H9 (cell line): ENCODE results near the gene SYS1. TPM values are rescaled to one million over a fixed set of nuclear protein-coding genes. Genes with fewer than 3 reads are reported as not detected.

Source experiments
- DNase-seq: peaks from one replicate; pipeline ENCODE4 v3.0.0-alpha.2; 2017
- H2AFZ ChIP-seq: one replicate; pipeline ENCODE4 v1.6.1; 2013; ENCODE audit warnings: mild to moderate bottlenecking, low read length, control low read depth, moderate library complexity
- H2AK5ac ChIP-seq: 2 replicates; pipeline ENCODE4 v1.6.1; 2013; ENCODE audit warnings: low read length, control low read depth, mixed read lengths; ENCODE audit not compliant: insufficient read length
- H2BK120ac ChIP-seq: one replicate; pipeline ENCODE4 v1.6.1; 2013; ENCODE audit warnings: low read depth, mild to moderate bottlenecking, low read length, control low read depth, inconsistent platforms; ENCODE audit not compliant: poor library complexity, severe bottlenecking
- H2BK12ac ChIP-seq: 2 replicates; pipeline ENCODE4 v1.6.1; 2013; ENCODE audit warnings: low read length, control low read depth, mixed read lengths, low read depth; ENCODE audit not compliant: insufficient read length
- H2BK15ac ChIP-seq: 2 replicates; pipeline ENCODE4 v1.6.1; 2013; ENCODE audit warnings: low read depth, low read length, control low read depth
- H2BK20ac ChIP-seq: one replicate; pipeline ENCODE4 v1.6.1; 2013; ENCODE audit warnings: low read depth, mild to moderate bottlenecking, low read length, control low read depth, inconsistent platforms; ENCODE audit not compliant: poor library complexity, severe bottlenecking
- H2BK5ac ChIP-seq: 2 replicates; pipeline ENCODE4 v1.6.1; 2013; ENCODE audit warnings: low read length, control low read depth, mixed read lengths; ENCODE audit not compliant: insufficient read length
- H3K14ac ChIP-seq: 2 replicates; pipeline ENCODE4 v1.6.1; 2013; ENCODE audit warnings: low read length, control low read depth; ENCODE audit not compliant: insufficient read depth
- H3K18ac ChIP-seq: 2 replicates; pipeline ENCODE4 v1.6.1; 2013; ENCODE audit warnings: low read depth, mild to moderate bottlenecking, mixed read lengths, low read length, control low read depth; ENCODE audit not compliant: insufficient read length
- H3K23ac ChIP-seq: 2 replicates; pipeline ENCODE4 v1.6.1; 2013; ENCODE audit warnings: low read length, control low read depth, mixed read lengths, low read depth; ENCODE audit not compliant: insufficient read length
- H3K23me2 ChIP-seq: 2 replicates; pipeline ENCODE4 v1.6.1; 2013; ENCODE audit warnings: low read depth, mild to moderate bottlenecking, mixed read lengths, low read length, control low read depth; ENCODE audit not compliant: insufficient read length, poor library complexity, severe bottlenecking
- H3K27ac ChIP-seq: 2 replicates; pipeline ENCODE4 v1.5.1; 2013; ENCODE audit warnings: low read length, control low read depth, mixed read lengths, low read depth; ENCODE audit not compliant: insufficient read length
- H3K27me3 ChIP-seq: 2 replicates; pipeline ENCODE4 v1.6.1; 2013; ENCODE audit warnings: low read length, control low read depth, inconsistent platforms; ENCODE audit not compliant: insufficient read depth
- H3K4ac ChIP-seq: 2 replicates; pipeline ENCODE4 v1.6.1; 2013; ENCODE audit warnings: low read depth, mild to moderate bottlenecking, control low read depth, inconsistent platforms, low read length, moderate library complexity
- H3K4me1 ChIP-seq: 2 replicates; pipeline ENCODE4 v1.6.1; 2013; ENCODE audit warnings: low read length, control low read depth, inconsistent platforms; ENCODE audit not compliant: insufficient read depth
- H3K4me2 ChIP-seq: 2 replicates; pipeline ENCODE4 v1.6.1; 2013; ENCODE audit warnings: low read length, control low read depth, mixed read lengths; ENCODE audit not compliant: insufficient read length, insufficient read depth
- H3K56ac ChIP-seq: 2 replicates; pipeline ENCODE4 v1.6.1; 2013; ENCODE audit warnings: low read depth, mild to moderate bottlenecking, mixed read lengths, low read length, control low read depth; ENCODE audit not compliant: insufficient read length
- H3K79me1 ChIP-seq: 2 replicates; pipeline ENCODE4 v1.6.1; 2013; ENCODE audit warnings: low read depth, mild to moderate bottlenecking, moderate library complexity, low read length, control low read depth, inconsistent platforms; ENCODE audit not compliant: insufficient read depth, poor library complexity, severe bottlenecking
- H3K79me2 ChIP-seq: 2 replicates; pipeline ENCODE4 v1.6.1; 2013; ENCODE audit warnings: low read length, control low read depth, inconsistent platforms; ENCODE audit not compliant: insufficient read depth
- H3K9ac ChIP-seq: 2 replicates; pipeline ENCODE4 v1.6.1; 2013; ENCODE audit warnings: low read length, control low read depth, mixed read lengths; ENCODE audit not compliant: insufficient read length; ENCODE audit errors: extremely low read depth
- H3K9me3 ChIP-seq: one replicate; pipeline ENCODE4 v1.6.1; 2013; ENCODE audit warnings: low read depth, low read length, inconsistent platforms; ENCODE audit not compliant: control insufficient read depth
- H3T11ph ChIP-seq: one replicate; pipeline ENCODE4 v1.6.1; 2013; ENCODE audit warnings: mild to moderate bottlenecking, low read length, control low read depth, inconsistent platforms
- H4K20me1 ChIP-seq: one replicate; pipeline ENCODE4 v1.6.1; 2013; ENCODE audit not compliant: control insufficient read depth, insufficient read length, insufficient read depth
- H4K5ac ChIP-seq: 2 replicates; pipeline ENCODE4 v1.6.1; 2013; ENCODE audit warnings: low read depth, mild to moderate bottlenecking, mixed read lengths, low read length, control low read depth; ENCODE audit not compliant: insufficient read length
- H4K8ac ChIP-seq: replicated peaks from 2 replicates; pipeline ENCODE4 v1.6.1; 2013; ENCODE audit warnings: low read length, control low read depth, mixed read lengths, low read depth; ENCODE audit not compliant: insufficient read length
- H4K91ac ChIP-seq: 2 replicates; pipeline ENCODE4 v1.6.1; 2013; ENCODE audit warnings: low read depth, mild to moderate bottlenecking, moderate library complexity, mixed read lengths, low read length, control low read depth; ENCODE audit not compliant: insufficient read length
- H3K27ac Mint-ChIP-seq, 3 experiments: 2 replicates in 2 of 3; 3 replicates in 1 of 3; pipeline ENCODE4 v1.8.0; 2020 to 2021; ENCODE audit warnings: mixed read lengths in 3 of 3, mild to moderate bottlenecking in 1 of 3, moderate library complexity in 1 of 3
- H3K27me3 Mint-ChIP-seq: 2 replicates; pipeline ENCODE4 v1.8.0; 2021; ENCODE audit warnings: low read depth, mild to moderate bottlenecking, moderate library complexity, mixed read lengths
- H3K36me3 Mint-ChIP-seq, 3 experiments: 2 replicates in 2 of 3; 3 replicates in 1 of 3; pipeline ENCODE4 v1.8.0; 2020 to 2021; ENCODE audit warnings: low read depth in 3 of 3, mixed read lengths in 3 of 3; ENCODE audit not compliant: insufficient read depth in 1 of 3
- H3K4me1 Mint-ChIP-seq, 2 experiments: 2 replicates each; pipeline ENCODE4 v1.8.0; 2020; ENCODE audit warnings: mixed read lengths in 2 of 2
- H3K4me3 Mint-ChIP-seq, 2 experiments: 2 replicates in 1 of 2; 3 replicates in 1 of 2; pipeline ENCODE4 v1.8.0; 2020 to 2021; ENCODE audit warnings: mild to moderate bottlenecking in 2 of 2, mixed read lengths in 2 of 2, moderate library complexity in 1 of 2
- H3K9me3 Mint-ChIP-seq, 2 experiments: 2 replicates in 1 of 2; 3 replicates in 1 of 2; pipeline ENCODE4 v1.8.0; 2020; ENCODE audit warnings: mild to moderate bottlenecking in 2 of 2, mixed read lengths in 2 of 2, moderate library complexity in 1 of 2
- WGBS: extraction: QIAGEN DNeasy Blood & Tissue Kit; methylation state at CpG from one replicate; pipeline ENCODE4 v1.1.7; 2013; ENCODE audit warnings: missing lambda C conversion rate, low lambda C conversion rate, mixed read lengths; ENCODE audit not compliant: insufficient read length; ENCODE audit errors: extremely low coverage; 5-methylcytosine and 5-hydroxymethylcytosine counted together
- total RNA-seq: library from RNA; stranded (reverse); gene quantifications from 2 replicates; pipeline ENCODE4 v1.2.1, GENCODE V29; 2021
- TF ChIP-seq, protein P1 (sequence below): fragments of 200-600 bp; sonication (generic); conservative IDR thresholded peaks from 3 replicates; pipeline ENCODE4 v1.8.0; 2021; ENCODE audit warnings: antibody characterized with exemption, mild to moderate bottlenecking

The SYS1 gene
- total RNA-seq, 1 experiment from 2014 or later: 21.0 TPM

DNA sequence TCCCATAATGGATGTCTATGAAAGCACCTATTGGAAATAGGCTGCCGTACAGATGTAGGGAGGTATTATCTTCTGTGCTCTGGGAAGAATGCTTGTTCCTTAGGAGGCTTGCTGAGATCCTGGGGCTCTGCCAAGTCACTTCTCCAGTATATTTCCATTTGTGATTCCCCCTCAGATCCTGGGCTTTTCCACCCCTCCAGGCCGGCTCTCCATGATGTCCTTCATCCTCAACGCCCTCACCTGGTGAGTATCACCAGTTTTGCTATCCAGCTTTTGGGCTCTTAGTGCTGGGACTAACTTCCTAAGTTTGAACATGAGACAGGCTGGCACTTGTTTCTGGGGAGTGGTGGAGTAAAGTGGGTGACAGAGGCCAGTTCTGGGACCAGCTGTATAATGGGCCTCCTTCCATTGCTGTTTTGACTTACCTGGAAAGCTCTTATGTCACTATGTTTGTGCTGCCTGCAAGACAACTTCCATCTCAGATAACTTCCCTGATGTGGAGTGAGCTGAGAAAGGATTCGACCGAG is 2.6 kb downstream of the SYS1 start:
- Histone ChIP-seq H3K4me1 (peaks cover 6% of the 10 kb centered on the region; the same call in 1 of the 2 replicates), H2BK15ac (no peak overlapping the region), H3K9ac (no peak overlapping the region), H3K79me1 (peaks cover 2% of the 10 kb centered on the region), H3K79me2 (no peaks in the 10 kb centered on the region; the same call in 1 of the 2 replicates), H2AFZ (no peak overlapping the region), H2BK20ac (no peak overlapping the region), H3K56ac (no peak overlapping the region), H3T11ph (no peak overlapping the region), H2AK5ac (no peak overlapping the region), H4K5ac (no peak overlapping the region), H3K9me3 (no peaks in the 10 kb centered on the region), H3K18ac (no peak overlapping the region), H4K20me1 (no peaks in the 10 kb centered on the region), H2BK5ac (no peak overlapping the region), H4K91ac (no peak overlapping the region), H3K27ac (no peak overlapping the region), H3K14ac (no peak overlapping the region), H3K23me2 (peaks cover 9% of the 10 kb centered on the region), H4K8ac (no peak overlapping the region), H2BK12ac (no peak overlapping the region), H3K23ac (no peak overlapping the region), H3K4me2 (no peak overlapping the region), H2BK120ac (no peak overlapping the region), H3K4ac (no peak overlapping the region), H3K27me3 (no peaks in the 10 kb centered on the region)
- Mint-ChIP-seq H3K4me1 (peaks cover 9 to 10% of the 10 kb centered on the region in 2 experiments), H3K4me3 (no peak overlapping the region), H3K9me3 (no peaks in the 10 kb centered on the region), H3K27ac (no peak overlapping the region), H3K27me3 (no peaks in the 10 kb centered on the region), H3K36me3 (peaks cover 6 to 35% (median 20%) of the 10 kb centered on the region in 3 experiments; a peak in 6 of 7 replicates)
- TF ChIP-seq, protein P1, sequence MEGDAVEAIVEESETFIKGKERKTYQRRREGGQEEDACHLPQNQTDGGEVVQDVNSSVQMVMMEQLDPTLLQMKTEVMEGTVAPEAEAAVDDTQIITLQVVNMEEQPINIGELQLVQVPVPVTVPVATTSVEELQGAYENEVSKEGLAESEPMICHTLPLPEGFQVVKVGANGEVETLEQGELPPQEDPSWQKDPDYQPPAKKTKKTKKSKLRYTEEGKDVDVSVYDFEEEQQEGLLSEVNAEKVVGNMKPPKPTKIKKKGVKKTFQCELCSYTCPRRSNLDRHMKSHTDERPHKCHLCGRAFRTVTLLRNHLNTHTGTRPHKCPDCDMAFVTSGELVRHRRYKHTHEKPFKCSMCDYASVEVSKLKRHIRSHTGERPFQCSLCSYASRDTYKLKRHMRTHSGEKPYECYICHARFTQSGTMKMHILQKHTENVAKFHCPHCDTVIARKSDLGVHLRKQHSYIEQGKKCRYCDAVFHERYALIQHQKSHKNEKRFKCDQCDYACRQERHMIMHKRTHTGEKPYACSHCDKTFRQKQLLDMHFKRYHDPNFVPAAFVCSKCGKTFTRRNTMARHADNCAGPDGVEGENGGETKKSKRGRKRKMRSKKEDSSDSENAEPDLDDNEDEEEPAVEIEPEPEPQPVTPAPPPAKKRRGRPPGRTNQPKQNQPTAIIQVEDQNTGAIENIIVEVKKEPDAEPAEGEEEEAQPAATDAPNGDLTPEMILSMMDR: no peak
- WGBS: no CpG with 5 or more reads among the region's 5 CpGs
- DNase-seq: peak; percentile 9
